Skeletal muscle satellite cell (primary cell): ENCODE measurements around the gene ADIPOR2.

ENCODE experiments used
- H3K27me3 ChIP-seq: 2 replicates; pipeline ENCODE4 v1.7.0; 2013; ENCODE audit warnings: low read length; ENCODE audit not compliant: control insufficient read depth, insufficient read depth
- H3K36me3 ChIP-seq: 2 replicates; pipeline ENCODE4 v1.7.0; 2013; ENCODE audit warnings: mild to moderate bottlenecking, control low read depth, low read length; ENCODE audit not compliant: insufficient read depth
- H3K4me1 ChIP-seq: 2 replicates; pipeline ENCODE4 v1.7.0; 2013; ENCODE audit warnings: low read length; ENCODE audit not compliant: control insufficient read depth, insufficient read depth
- H3K4me2 ChIP-seq: 2 replicates; pipeline ENCODE4 v1.7.0; 2013; ENCODE audit warnings: mild to moderate bottlenecking, low read length
- H3K4me3 ChIP-seq: 2 replicates; pipeline ENCODE4 v1.7.0; 2013; ENCODE audit warnings: low read length
- H3K9ac ChIP-seq: 2 replicates; pipeline ENCODE4 v1.7.0; 2013; ENCODE audit warnings: mild to moderate bottlenecking, low read depth, low read length, moderate library complexity
- H3K9me3 ChIP-seq: replicated peaks from 2 replicates; pipeline ENCODE4 v1.7.0; 2013; ENCODE audit warnings: mild to moderate bottlenecking, control low read depth, low read length

ADIPOR2 gene

GRCh38 chr12:1666685-1667162, 24.1 kb upstream of the ADIPOR2 start:
- H3K4me3 ChIP-seq, result no peak overlapping the region
- H3K4me1 ChIP-seq, result no peaks in the 10 kb centered on the region

GRCh38 chr12:1668833-1669543, 21.9 kb upstream of the ADIPOR2 start:
- Histone ChIP-seq H3K4me1 (no peaks in the 10 kb centered on the region), H3K9ac (no peak overlapping the region), H3K4me3 (no peak overlapping the region), H3K36me3 (no peaks in the 10 kb centered on the region), H3K27me3 (no peaks in the 10 kb centered on the region), H3K9me3 (no peaks in the 10 kb centered on the region), H3K4me2 (no peak overlapping the region)

More at GRCh38 chr12:1666685-1667162, 24.1 kb upstream of the ADIPOR2 start:
- no peaks in the 10 kb centered on the region for H3K9me3 ChIP-seq
- no peak overlapping the region for H3K9ac ChIP-seq
- H3K36me3 ChIP-seq, result no peaks in the 10 kb centered on the region
- no peak overlapping the region for H3K4me2 ChIP-seq
- no peaks in the 10 kb centered on the region for H3K27me3 ChIP-seq

- Histone ChIP-seq H3K4me1 (no peaks in the 10 kb centered on the region), H3K27me3 (no peaks in the 10 kb centered on the region), H3K9ac (no peak overlapping the region), H3K4me3 (no peak overlapping the region), H3K36me3 (no peaks in the 10 kb centered on the region), H3K9me3 (no peaks in the 10 kb centered on the region), H3K4me2 (no peak overlapping the region)
Observed at GRCh38 chr12:1670358-1671268, 20.3 kb upstream of the ADIPOR2 start.

GRCh38 chr12:1676043-1676442, 14.8 kb upstream of the ADIPOR2 start:
- no peaks in the 10 kb centered on the region for H3K9me3 ChIP-seq
- no peaks in the 10 kb centered on the region for H3K36me3 ChIP-seq
- no peaks in the 10 kb centered on the region for H3K27me3 ChIP-seq
- no peaks in the 10 kb centered on the region for H3K4me1 ChIP-seq
- H3K4me2 ChIP-seq, result no peak overlapping the region
- no peak overlapping the region for H3K4me3 ChIP-seq
- H3K9ac ChIP-seq, result no peak overlapping the region

GRCh38 chr12:1680804-1681492, 9.9 kb upstream of the ADIPOR2 start:
- Histone ChIP-seq H3K4me3 (no peak overlapping the region), H3K36me3 (no peaks in the 10 kb centered on the region), H3K9ac (no peak overlapping the region), H3K9me3 (no peaks in the 10 kb centered on the region), H3K4me1 (no peaks in the 10 kb centered on the region), H3K4me2 (no peak overlapping the region), H3K27me3 (no peaks in the 10 kb centered on the region)

GRCh38 chr12:1681493-1681807, 9.4 kb upstream of the ADIPOR2 start:
- H3K36me3 ChIP-seq, result no peaks in the 10 kb centered on the region
- no peaks in the 10 kb centered on the region for H3K4me1 ChIP-seq
- H3K4me3 ChIP-seq, result no peak overlapping the region
- no peak overlapping the region for H3K4me2 ChIP-seq
- no peaks in the 10 kb centered on the region for H3K9me3 ChIP-seq
- no peaks in the 10 kb centered on the region for H3K27me3 ChIP-seq
- H3K9ac ChIP-seq, result no peak overlapping the region

- peaks cover 16% of the 10 kb centered on the region for H3K4me1 ChIP-seq
- H3K4me2 ChIP-seq, result no peak overlapping the region
- no peaks in the 10 kb centered on the region for H3K36me3 ChIP-seq
- no peak overlapping the region for H3K9ac ChIP-seq
- H3K9me3 ChIP-seq, result no peaks in the 10 kb centered on the region
- H3K4me3 ChIP-seq, result no peak overlapping the region
- no peaks in the 10 kb centered on the region for H3K27me3 ChIP-seq
Observed at GRCh38 chr12:1688086-1688710, 2.7 kb upstream of the ADIPOR2 start.

- Histone ChIP-seq H3K27me3 (no peaks in the 10 kb centered on the region), H3K4me3 (peak overlapping the region; percentile 98), H3K36me3 (no peaks in the 10 kb centered on the region), H3K9ac (peak overlapping the region; percentile 91), H3K9me3 (no peaks in the 10 kb centered on the region), H3K4me2 (peak overlapping the region; percentile 96), H3K4me1 (peaks cover 16% of the 10 kb centered on the region)
Observed at GRCh38 chr12:1691123-1692007, 495 bp downstream of the ADIPOR2 start.

- H3K4me2 ChIP-seq, result peak overlapping the region; percentile 96
- H3K4me3 ChIP-seq, result peak overlapping the region; percentile 98
- no peaks in the 10 kb centered on the region for H3K27me3 ChIP-seq
- H3K9me3 ChIP-seq, result no peaks in the 10 kb centered on the region
- no peaks in the 10 kb centered on the region for H3K36me3 ChIP-seq
- peaks cover 16% of the 10 kb centered on the region for H3K4me1 ChIP-seq
- peak overlapping the region; percentile 91 for H3K9ac ChIP-seq
Observed at GRCh38 chr12:1692226-1692625, 1.4 kb downstream of the ADIPOR2 start.

GRCh38 chr12:1692895-1693610, 2.2 kb downstream of the ADIPOR2 start:
- no peaks in the 10 kb centered on the region for H3K27me3 ChIP-seq
- H3K4me1 ChIP-seq, result peaks cover 16% of the 10 kb centered on the region
- no peak overlapping the region for H3K4me3 ChIP-seq
- H3K36me3 ChIP-seq, result no peaks in the 10 kb centered on the region
- H3K9ac ChIP-seq, result no peak overlapping the region
- no peaks in the 10 kb centered on the region for H3K9me3 ChIP-seq
- no peak overlapping the region for H3K4me2 ChIP-seq
